Measurements from ENCODE around the gene CCDC34. TPM values are rescaled to one million over a fixed set of nuclear protein-coding genes. Genes with fewer than 3 reads are reported as not detected.

The CCDC34 gene
- total and polyA plus RNA-seq, 2 of the 4 experiments (the other 2 are of a cell fraction): 2.5 to 4.5 TPM

GRCh38 chr11:27386181-27386845 lies 23.3 kb upstream of the CCDC34 start:
- Histone ChIP-seq H3K4ac (ENCODE audit: low read depth, low read length) (no peak overlapping the region; the same call in 1 of the 2 replicates), H3K9me3 (ENCODE audit: control insufficient read depth, insufficient read depth, low read length) (no peaks in the 10 kb centered on the region), H3K18ac (ENCODE audit: low read depth, low read length) (peak overlapping the region; percentile 36; the same call in 1 of the 2 replicates), H3K23ac (ENCODE audit: low read depth, low read length) (peak overlapping the region; percentile 74; the same call in 1 of the 2 replicates), H3K9ac (ENCODE audit: low read depth, low read length) (no peak overlapping the region), H3K14ac (replicated peaks; ENCODE audit: low read depth, low read length) (no peak overlapping the region; the same call in 1 of the 2 replicates), H4K91ac (ENCODE audit: insufficient read depth, low read depth, low read length) (peak overlapping the region; percentile 57; the same call in 1 of the 2 replicates), H3K9me1 (ENCODE audit: insufficient read depth, low read length) (peaks cover 2% of the 10 kb centered on the region; the same call in 1 of the 2 replicates), H2BK20ac (ENCODE audit: low read depth, low read length) (peak overlapping the region; percentile 94), H2AK9ac (replicated peaks; ENCODE audit: low read depth, low read length, poor library complexity) (no peak overlapping the region), H2BK120ac (ENCODE audit: low read depth, low read length) (peak overlapping the region; percentile 87), H3K27ac (ENCODE audit: insufficient read depth, low read length) (no peak overlapping the region), H3K4me1 (ENCODE audit: control insufficient read depth, insufficient read depth, low read length) (peaks cover 8% of the 10 kb centered on the region), H2AK5ac (ENCODE audit: low read depth, low read length) (0 out of 2 replicates have a peak overlapping the region, but pooled peaks have one; percentile 19), H2AFZ (replicated peaks; ENCODE audit: low read length, poor library complexity) (no peak overlapping the region), H4K20me1 (ENCODE audit: insufficient read depth, low read length) (no peaks in the 10 kb centered on the region), H4K8ac (ENCODE audit: low read depth in 2 of 2, low read length in 2 of 2) (no peak overlapping the region; a peak in 1 of 4 replicates), H3K4me2 (ENCODE audit: low read depth, low read length) (no peak overlapping the region), H3K79me1 (ENCODE audit: low read depth in 1 of 2, low read length in 2 of 2) (peaks cover 0 to 4% of the 10 kb centered on the region in 2 experiments; a peak in 2 of 4 replicates), H3K27me3 (ENCODE audit: control insufficient read depth, insufficient read depth, low read length) (no peaks in the 10 kb centered on the region), H3K4me3 (ENCODE audit: insufficient read depth, low read depth, low read length) (no peak overlapping the region), H4K5ac (ENCODE audit: low read depth, low read length) (peak overlapping the region; percentile 28; the same call in 1 of the 2 replicates), H2BK15ac (ENCODE audit: low read depth, low read length) (peak overlapping the region; percentile 92; the same call in 2 of the 3 replicates), H3K36me3 (ENCODE audit: control insufficient read depth, insufficient read depth, low read length) (no peaks in the 10 kb centered on the region), H3K56ac (ENCODE audit: extremely low read depth, insufficient read depth, low read length) (0 out of 2 replicates have a peak overlapping the region, but pooled peaks have one; percentile 12), H2BK5ac (ENCODE audit: low read depth, low read length, poor library complexity, severe bottlenecking) (peak overlapping the region; percentile 63)
- no CpG with 5 or more reads among the region's 4 CpGs for WGBS, 2 experiments (ENCODE audit: extremely low coverage in 2 of 2, insufficient read length in 1 of 2)
- BruUV-seq (replicated peaks): no TSS peak
- dilution Hi-C loops (cut with HindIII; ENCODE audit: low sequenced_read_pairs, unreplicated experiment) (no loop called here), intact Hi-C loops (cut with micrococcal nuclease) (no loop called here), in situ Hi-C loops (cut with MboI; ENCODE audit: low sequenced_read_pairs) (no loop called here)
- ChIA-PET POLR2A (ENCODE audit: unreplicated experiment) (no interaction called here), CTCF (interaction anchor here (0.6 to 1.7 kb wide), 2 partner anchors 9 to 182 kb away, joined by 3 to 4 read pairs; no protein-coding TSS in a partner anchor)
- ATAC-seq (ENCODE audit: low read depth) (no peak), DNase-seq (no peak)
- TF ChIP-seq BHLHE40 (IDR thresholded peaks at IDR 0.05; ENCODE audit: low read depth, low read length) (no peak), MAZ (IDR thresholded peaks at IDR 0.05; ENCODE audit: borderline replicate concordance, low read depth, low read length) (no peak), MXI1 (IDR thresholded peaks at IDR 0.05; ENCODE audit: borderline replicate concordance, low read depth, low read length) (no peak), RAD21 (IDR thresholded peaks at IDR 0.05; ENCODE audit: low read length) (no peak), CHD1 (IDR thresholded peaks at IDR 0.05; ENCODE audit: low read depth, low read length) (no peak), RCOR1 (IDR thresholded peaks at IDR 0.05; ENCODE audit: insufficient replicate concordance, low read length) (no peak), NFE2L2 (IDR thresholded peaks at IDR 0.05; ENCODE audit: low read depth, low read length) (no peak), POLR2A (IDR thresholded peaks at IDR 0.05; ENCODE audit: low read depth, low read length) (no peak), FOS (IDR thresholded peaks at IDR 0.05; ENCODE audit: low read depth, low read length) (no peak), ELK1 (IDR thresholded peaks at IDR 0.05; ENCODE audit: borderline replicate concordance, low read depth, low read length) (no peak), MAFK (IDR thresholded peaks at IDR 0.05; ENCODE audit: low read depth, low read length) (no peak), SMC3 (IDR thresholded peaks at IDR 0.05; ENCODE audit: low read depth, low read length) (no peak), CEBPB (IDR thresholded peaks at IDR 0.05; ENCODE audit: low read depth, low read length) (no peak), RFX5 (IDR thresholded peaks at IDR 0.05; ENCODE audit: low read depth, low read length) (no peak), CTCF (conservative IDR thresholded peaks at IDR 0.05; ENCODE audit: low read depth, low read length) (no peak)

Data from IMR-90 (cell line).